Mesenchymal stem cell (in vitro differentiated cells and primary cell): Measurements from ENCODE around the gene LMO4.

Experiments
- DNase-seq: peaks from one replicate; pipeline ENCODE4 v3.0.0-alpha.2; 2013
- H2AFZ ChIP-seq: one replicate; pipeline ENCODE4 v1.6.1; 2013; ENCODE audit warnings: low read depth, mild to moderate bottlenecking, control low read depth, inconsistent platforms, low read length, moderate library complexity
- H2AK5ac ChIP-seq: 2 replicates; pipeline ENCODE4 v1.6.1; 2013; ENCODE audit warnings: low read length, moderate library complexity, mild to moderate bottlenecking, inconsistent platforms; ENCODE audit not compliant: severe bottlenecking
- H2BK120ac ChIP-seq: one replicate; pipeline ENCODE4 v1.6.1; 2013; ENCODE audit warnings: low read depth, mild to moderate bottlenecking, inconsistent platforms, low read length, moderate library complexity
- H2BK12ac ChIP-seq, 2 experiments: one replicate each; pipeline ENCODE4 v1.6.1; 2013; ENCODE audit warnings: inconsistent platforms in 2 of 2, low read length in 2 of 2, mild to moderate bottlenecking in 2 of 2, moderate library complexity in 2 of 2, control low read depth in 1 of 2
- H2BK15ac ChIP-seq: one replicate; pipeline ENCODE4 v1.6.1; 2013; ENCODE audit warnings: mild to moderate bottlenecking, low read depth, inconsistent platforms; ENCODE audit not compliant: poor library complexity, severe bottlenecking
- H2BK5ac ChIP-seq: 2 replicates; pipeline ENCODE4 v1.6.1; 2013; ENCODE audit warnings: low read depth, mild to moderate bottlenecking, low read length, control low read depth, inconsistent platforms; ENCODE audit not compliant: poor library complexity, severe bottlenecking
- H3K14ac ChIP-seq, 2 experiments: one replicate each; pipeline ENCODE4 v1.6.1; 2013; ENCODE audit warnings: inconsistent platforms in 2 of 2, low read length in 2 of 2, control low read depth in 1 of 2, mild to moderate bottlenecking in 1 of 2, moderate library complexity in 1 of 2
- H3K18ac ChIP-seq, 2 experiments: one replicate each; pipeline ENCODE4 v1.6.1; 2013; ENCODE audit warnings: inconsistent platforms in 2 of 2, low read length in 2 of 2, control low read depth in 1 of 2, low read depth in 1 of 2, mild to moderate bottlenecking in 1 of 2
- H3K23ac ChIP-seq, 2 experiments: one replicate each; pipeline ENCODE4 v1.6.1; 2013; ENCODE audit warnings: inconsistent platforms in 2 of 2, low read length in 2 of 2, mild to moderate bottlenecking in 2 of 2, moderate library complexity in 2 of 2, control low read depth in 1 of 2
- H3K27ac ChIP-seq: 2 replicates; pipeline ENCODE4 v1.5.1; 2013; ENCODE audit warnings: mild to moderate bottlenecking, moderate library complexity, low read length, control low read depth, inconsistent platforms; ENCODE audit not compliant: poor library complexity, severe bottlenecking
- H3K27me3 ChIP-seq, 2 experiments: 2 replicates each; pipeline versions ENCODE4 v1.6.1 to v1.7.0; 2013; ENCODE audit warnings: low read length in 2 of 2, mild to moderate bottlenecking in 2 of 2, moderate library complexity in 2 of 2, control low read depth in 1 of 2, inconsistent platforms in 1 of 2; ENCODE audit not compliant: control insufficient read depth in 1 of 2, insufficient read depth in 1 of 2
- H3K36me3 ChIP-seq, 2 experiments: 2 replicates each; pipeline versions ENCODE4 v1.6.1 to v1.7.0; 2013; ENCODE audit warnings: low read length in 2 of 2, control low read depth in 1 of 2, inconsistent platforms in 1 of 2, low read depth in 1 of 2, mild to moderate bottlenecking in 1 of 2; ENCODE audit not compliant: insufficient read depth in 2 of 2, control insufficient read depth in 1 of 2
- H3K4ac ChIP-seq, 2 experiments: one replicate each; pipeline ENCODE4 v1.6.1; 2013; ENCODE audit warnings: inconsistent platforms in 2 of 2, low read length in 2 of 2, mild to moderate bottlenecking in 2 of 2, moderate library complexity in 2 of 2, control low read depth in 1 of 2, low read depth in 1 of 2
- H3K4me1 ChIP-seq: 2 replicates; pipeline ENCODE4 v1.6.1; 2013; ENCODE audit warnings: low read depth, low read length, control low read depth; ENCODE audit not compliant: control insufficient read depth, insufficient read depth
- H3K4me2 ChIP-seq: 2 replicates; pipeline ENCODE4 v1.6.1; 2013; ENCODE audit warnings: low read length, mild to moderate bottlenecking, inconsistent platforms; ENCODE audit not compliant: poor library complexity, severe bottlenecking
- H3K4me3 ChIP-seq, 2 experiments: 2 replicates each; pipeline versions ENCODE4 v1.5.1 to v1.7.0; 2013; ENCODE audit warnings: low read length in 2 of 2, mild to moderate bottlenecking in 2 of 2, control low read depth in 1 of 2, low read depth in 1 of 2; ENCODE audit not compliant: insufficient read depth in 1 of 2
- H3K79me1 ChIP-seq: replicated peaks from 2 replicates; pipeline ENCODE4 v1.6.1; 2013; ENCODE audit warnings: mild to moderate bottlenecking, control low read depth, low read length, inconsistent platforms; ENCODE audit not compliant: poor library complexity, severe bottlenecking
- H3K9ac ChIP-seq: 2 replicates; pipeline ENCODE4 v1.7.0; 2013; ENCODE audit warnings: mild to moderate bottlenecking, low read length, moderate library complexity
- H3K9me3 ChIP-seq: 2 replicates; pipeline ENCODE4 v1.7.0; 2013; ENCODE audit warnings: mild to moderate bottlenecking, low read length; ENCODE audit not compliant: control insufficient read depth
- H4K8ac ChIP-seq: one replicate; pipeline ENCODE4 v1.6.1; 2013; ENCODE audit warnings: inconsistent platforms, mild to moderate bottlenecking, low read length, moderate library complexity
- H4K91ac ChIP-seq: one replicate; pipeline ENCODE4 v1.6.1; 2013; ENCODE audit warnings: mild to moderate bottlenecking, low read length, inconsistent platforms
- WGBS: methylation state at CpG from one replicate; pipeline ENCODE4 v1.1.7; 2013; ENCODE audit warnings: mixed read lengths; 5-methylcytosine and 5-hydroxymethylcytosine counted together

Gene LMO4

DNA sequence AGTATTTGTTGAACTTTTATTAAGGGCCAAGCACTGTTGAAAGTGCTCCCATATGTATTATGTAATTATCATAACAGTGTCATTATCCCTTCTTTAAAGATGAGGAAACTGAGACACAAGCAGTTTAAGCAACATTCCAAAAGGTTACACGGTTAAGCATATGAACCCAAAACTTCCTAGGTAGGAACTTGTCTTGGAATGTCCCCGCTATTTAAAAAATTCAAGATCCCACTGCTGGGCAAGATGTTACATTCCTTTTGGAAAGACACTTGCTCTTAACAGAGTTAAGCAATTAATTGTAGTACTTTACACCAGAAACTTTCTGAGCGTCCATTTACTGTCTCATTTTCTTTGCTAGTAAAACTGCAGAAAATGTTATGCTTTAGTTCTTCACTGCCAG is 15.6 kb downstream of the LMO4 start:
- Histone ChIP-seq H2BK120ac (no peak overlapping the region), H3K79me1 (peaks cover 7% of the 10 kb centered on the region), H3K23ac (no peak overlapping the region), H3K18ac (no peak overlapping the region), H3K9me3 (no peaks in the 10 kb centered on the region), H2BK15ac (no peak overlapping the region), H3K4me1 (no peaks in the 10 kb centered on the region), H3K27me3 (no peaks in the 10 kb centered on the region), H2AFZ (no peak overlapping the region), H4K8ac (no peak overlapping the region), H3K4me3 (no peak overlapping the region), H2AK5ac (no peak overlapping the region), H2BK5ac (no peak overlapping the region), H3K36me3 (peaks cover 8 to 100% of the 10 kb centered on the region in 2 experiments), H3K9ac (no peak overlapping the region), H4K91ac (no peak overlapping the region), H3K14ac (no peak overlapping the region), H3K4ac (no peak overlapping the region), H3K4me2 (no peak overlapping the region), H2BK12ac (no peak overlapping the region), H3K27ac (no peak overlapping the region)
- 97% methylated on average over 2 of the region's 3 CpGs for WGBS
- no peak for DNase-seq

GRCh38 chr1:87346130-87346814 is 17.6 kb downstream of the LMO4 start:
- Histone ChIP-seq H2BK5ac (no peak overlapping the region), H3K9ac (no peak overlapping the region), H3K27me3 (no peaks in the 10 kb centered on the region), H2BK15ac (no peak overlapping the region), H4K8ac (no peak overlapping the region), H2AFZ (no peak overlapping the region), H2BK12ac (no peak overlapping the region), H3K4me1 (no peaks in the 10 kb centered on the region), H2AK5ac (no peak overlapping the region), H3K23ac (no peak overlapping the region), H3K4me2 (no peak overlapping the region), H3K14ac (no peak overlapping the region), H2BK120ac (no peak overlapping the region), H3K4me3 (no peak overlapping the region), H3K36me3 (peaks cover 5 to 84% of the 10 kb centered on the region in 2 experiments), H3K18ac (no peak overlapping the region), H3K4ac (no peak overlapping the region), H4K91ac (no peak overlapping the region), H3K27ac (no peak overlapping the region), H3K79me1 (peaks cover 2% of the 10 kb centered on the region), H3K9me3 (no peaks in the 10 kb centered on the region)
- DNase-seq = no peak
- WGBS = 82% methylated on average over 8 of the region's 8 CpGs

GRCh38 chr1:87348341-87349019 is 19.8 kb downstream of the LMO4 start:
- 94% methylated on average over 5 of the region's 7 CpGs for WGBS
- H3K79me1 ChIP-seq = peaks cover 2% of the 10 kb centered on the region
- no peaks in the 10 kb centered on the region for H3K9me3 ChIP-seq
- no peak overlapping the region for H2BK5ac ChIP-seq
- H3K4me1 ChIP-seq = no peaks in the 10 kb centered on the region
- DNase-seq = no peak
- H3K23ac ChIP-seq = no peak overlapping the region
- no peak overlapping the region for H2AK5ac ChIP-seq
- H2AFZ ChIP-seq = no peak overlapping the region
- no peak overlapping the region for H3K9ac ChIP-seq
- no peak overlapping the region for H3K14ac ChIP-seq
- no peak overlapping the region for H3K4me3 ChIP-seq
- H3K27ac ChIP-seq = no peak overlapping the region
- no peak overlapping the region for H2BK12ac ChIP-seq
- no peak overlapping the region for H3K4me2 ChIP-seq
- H4K91ac ChIP-seq = no peak overlapping the region
- peaks cover 5 to 62% of the 10 kb centered on the region in 2 experiments for H3K36me3 ChIP-seq
- no peak overlapping the region for H2BK120ac ChIP-seq
- no peak overlapping the region for H3K18ac ChIP-seq
- no peak overlapping the region for H2BK15ac ChIP-seq
- no peak overlapping the region for H3K4ac ChIP-seq
- no peak overlapping the region for H4K8ac ChIP-seq
- no peaks in the 10 kb centered on the region for H3K27me3 ChIP-seq

GRCh38 chr1:87349036-87349435 is 20.4 kb downstream of the LMO4 start:
- H3K27ac ChIP-seq = no peak overlapping the region
- no peak overlapping the region for H2AK5ac ChIP-seq
- H3K79me1 ChIP-seq = peaks cover 2% of the 10 kb centered on the region
- no peak overlapping the region for H4K8ac ChIP-seq
- H2BK5ac ChIP-seq = no peak overlapping the region
- H3K4me1 ChIP-seq = no peaks in the 10 kb centered on the region
- H3K9me3 ChIP-seq = no peaks in the 10 kb centered on the region
- H4K91ac ChIP-seq = no peak overlapping the region
- H3K27me3 ChIP-seq = no peaks in the 10 kb centered on the region
- no peak overlapping the region for H3K18ac ChIP-seq
- no peak overlapping the region for H3K23ac ChIP-seq
- H2BK15ac ChIP-seq = no peak overlapping the region
- H3K36me3 ChIP-seq = peaks cover 5 to 57% of the 10 kb centered on the region in 2 experiments
- no peak overlapping the region for H3K4ac ChIP-seq
- H3K14ac ChIP-seq = no peak overlapping the region
- H3K9ac ChIP-seq = no peak overlapping the region
- no peak overlapping the region for H3K4me2 ChIP-seq
- H2AFZ ChIP-seq = no peak overlapping the region
- H3K4me3 ChIP-seq = no peak overlapping the region
- H2BK120ac ChIP-seq = no peak overlapping the region
- H2BK12ac ChIP-seq = no peak overlapping the region
- WGBS = 77% methylated on average over 1 of the region's 2 CpGs
- DNase-seq = no peak
